Measurements from ENCODE around the gene BRD2. TPM values are rescaled to one million over a fixed set of nuclear protein-coding genes. Genes with fewer than 3 reads are reported as not detected.

BRD2 gene
- total and polyA plus RNA-seq, 9 of the 15 experiments (the other 6 are each of a cell fraction or from before 2014, with no cell fraction given): 19.0 to 252 (median 181) TPM

- TF ChIP-seq MAZ (CRISPR knock-in tag; conservative IDR thresholded peaks at IDR 0.05 in 1 of 2, IDR thresholded peaks at IDR 0.05 in 1 of 2): no peak
- TF ChIP-seq HDGF (IDR thresholded peaks at IDR 0.05): no peak
- no peak for TF ChIP-seq SRSF9 (IDR thresholded peaks at IDR 0.05; ENCODE audit: borderline replicate concordance, low read depth, low read length)
- TF ChIP-seq HDAC3 (IDR thresholded peaks at IDR 0.05; ENCODE audit: borderline replicate concordance, partially characterized antibody): no peak
- TF ChIP-seq ZNF717 (CRISPR knock-in tag; IDR thresholded peaks at IDR 0.05): no peak
- no peak for TF ChIP-seq RERE (CRISPR knock-in tag; IDR thresholded peaks at IDR 0.05; ENCODE audit: borderline replicate concordance)
- TF ChIP-seq ATF7 (IDR thresholded peaks at IDR 0.05): 0 out of 2 replicates have a peak, but pooled peaks have one; percentile 20
- no peak for TF ChIP-seq CHD4 (IDR thresholded peaks at IDR 0.05; ENCODE audit: insufficient read depth, insufficient replicate concordance, low read depth, low read length, poor library complexity, severe bottlenecking)
- no peak for TF ChIP-seq KDM4B (IDR thresholded peaks at IDR 0.05; ENCODE audit: borderline replicate concordance in 2 of 2, low read depth in 1 of 2)
- TF ChIP-seq SPI1 (IDR thresholded peaks at IDR 0.05; ENCODE audit: borderline replicate concordance, low read depth, low read length): peak; percentile 24; the same call in 1 of the 2 replicates
- TF ChIP-seq CBX2 (IDR thresholded peaks at IDR 0.05; ENCODE audit: insufficient read depth, low read length, poor library complexity, severe bottlenecking): no peak
- TF ChIP-seq ZNF696 (CRISPR knock-in tag; conservative IDR thresholded peaks at IDR 0.05): no peak
- TF ChIP-seq MYC (IDR thresholded peaks at IDR 0.05; ENCODE audit: low read depth, low read length): no peak
- TF ChIP-seq MYC (CRISPR knock-in tag; IDR thresholded peaks at IDR 0.05; ENCODE audit: borderline replicate concordance, low read depth): no peak
- TF ChIP-seq ZNF277 (CRISPR knock-in tag; IDR thresholded peaks at IDR 0.05; ENCODE audit: borderline replicate concordance): no peak
Measured at GRCh38 chr6:32936239-32937152, 31.9 kb upstream of the BRD2 start (continued).

All from K562 (cell line).